HepG2 (cell line): Measurements from ENCODE around the gene ENTPD7. TPM values are rescaled to one million over a fixed set of nuclear protein-coding genes. Genes with fewer than 3 reads are reported as not detected.

Experiments
- ATF7-NPFF ChIP-seq: sonication (generic); formaldehyde crosslinking; IDR thresholded peaks from 2 replicates; pipeline ENCODE4 v1.8.1; 2023; ENCODE audit warnings: mild to moderate bottlenecking, low read depth, missing genetic modification reagents, moderate library complexity
- CEBPG ChIP-seq: IDR thresholded peaks from 2 replicates; pipeline ENCODE4 v1.6.1; 2016
- FOXA1 ChIP-seq, 2 experiments: fragments of 450-650 bp in 1 of 2; sonication (generic) in 1 of 2; formaldehyde crosslinking in 1 of 2; IDR thresholded peaks; 2 replicates each; pipeline versions ENCODE4 v1.4.0 to v1.6.1; 2016 to 2020; ENCODE audit warnings: missing genetic modification reagents in 1 of 2
- GABPB1 ChIP-seq: IDR thresholded peaks from 2 replicates; pipeline ENCODE4 v1.6.1; 2016; ENCODE audit warnings: mild to moderate bottlenecking, missing genetic modification reagents, moderate library complexity, missing compliant biosample characterization
- GTF2F1 ChIP-seq: fragments of 150-350 bp; IDR thresholded peaks from 2 replicates; pipeline ENCODE4 v1.6.1; 2014; ENCODE audit warnings: low read length
- HCFC1 ChIP-seq: fragments of 150-350 bp; IDR thresholded peaks from 2 replicates; pipeline ENCODE4 v1.6.1; 2014; ENCODE audit warnings: low read depth, low read length
- MBNL3 ChIP-seq: fragments of 250-450 bp; sonication (Bioruptor Pico); conservative IDR thresholded peaks from 2 replicates; pipeline ENCODE4 v1.8.0; 2022; ENCODE audit warnings: mild to moderate bottlenecking, inconsistent platforms
- MTF1 ChIP-seq: sonication (generic); formaldehyde crosslinking; IDR thresholded peaks from 2 replicates; pipeline ENCODE4 v1.5.0; 2020; ENCODE audit warnings: missing genetic modification reagents
- NR1H2 ChIP-seq: sonication (generic); formaldehyde crosslinking; IDR thresholded peaks from 2 replicates; pipeline ENCODE4 v1.8.1; 2022; ENCODE audit warnings: low read depth, missing genetic modification reagents, borderline replicate concordance
- PHF21A ChIP-seq: sonication (generic); formaldehyde crosslinking; IDR thresholded peaks from 2 replicates; pipeline ENCODE4 v1.5.0; 2020; ENCODE audit warnings: mild to moderate bottlenecking, missing genetic modification reagents
- POLR2G ChIP-seq: fragments of 200-400 bp; formaldehyde crosslinking; IDR thresholded peaks from 2 replicates; pipeline ENCODE4 v1.6.1; 2018; ENCODE audit warnings: mild to moderate bottlenecking, low read depth, low read length, moderate library complexity
- SALL1 ChIP-seq: sonication (generic); formaldehyde crosslinking; IDR thresholded peaks from 2 replicates; pipeline ENCODE4 v1.8.0; 2022; ENCODE audit warnings: mild to moderate bottlenecking, missing genetic modification reagents
- SOX6 ChIP-seq, 2 experiments: fragments of 450-650 bp in 1 of 2; sonication (generic) in 1 of 2; formaldehyde crosslinking in 1 of 2; IDR thresholded peaks; 2 replicates each; pipeline versions ENCODE4 v1.4.0 to v1.6.1; 2017 to 2020; ENCODE audit warnings: antibody characterized with exemption in 1 of 2, mild to moderate bottlenecking in 1 of 2, missing genetic modification reagents in 1 of 2
- ZBTB1 ChIP-seq: sonication (generic); formaldehyde crosslinking; IDR thresholded peaks from 2 replicates; pipeline ENCODE4 v1.4.0; 2020; ENCODE audit warnings: missing genetic modification reagents, borderline replicate concordance
- ZBTB46 ChIP-seq: sonication (generic); formaldehyde crosslinking; IDR thresholded peaks from 2 replicates; pipeline ENCODE4 v1.4.0; 2020; ENCODE audit warnings: mild to moderate bottlenecking, missing genetic modification reagents, borderline replicate concordance
- ZC3H4 ChIP-seq: sonication (generic); formaldehyde crosslinking; IDR thresholded peaks from 2 replicates; pipeline ENCODE4 v1.4.0; 2020; ENCODE audit warnings: missing genetic modification reagents, borderline replicate concordance
- ZFY ChIP-seq: sonication (generic); formaldehyde crosslinking; IDR thresholded peaks from 2 replicates; pipeline ENCODE4 v1.4.0; 2020; ENCODE audit warnings: missing genetic modification reagents
- ZNF205 ChIP-seq: IDR thresholded peaks from 2 replicates; pipeline ENCODE4 v1.6.1; 2018; ENCODE audit warnings: missing biosample characterization, missing genetic modification reagents
- ZNF207 ChIP-seq: fragments of 450-650 bp; IDR thresholded peaks from 2 replicates; pipeline ENCODE4 v1.6.1; 2016; ENCODE audit warnings: antibody characterized with exemption, borderline replicate concordance
- ZNF460 ChIP-seq: sonication (generic); formaldehyde crosslinking; IDR thresholded peaks from 2 replicates; pipeline ENCODE4 v1.5.1; 2020; ENCODE audit warnings: missing genetic modification reagents, mild to moderate bottlenecking, borderline replicate concordance
- ZNF562 ChIP-seq: sonication (generic); formaldehyde crosslinking; IDR thresholded peaks from 2 replicates; pipeline ENCODE4 v1.8.0; 2022; ENCODE audit warnings: missing genetic modification reagents, borderline replicate concordance
- ZNF83 ChIP-seq: sonication (generic); formaldehyde crosslinking; IDR thresholded peaks from 2 replicates; pipeline ENCODE4 v1.4.0; 2020; ENCODE audit warnings: missing genetic modification reagents, mild to moderate bottlenecking, borderline replicate concordance
- ZSCAN12 ChIP-seq: sonication (generic); formaldehyde crosslinking; IDR thresholded peaks from 2 replicates; pipeline ENCODE4 v1.9.0; 2021; ENCODE audit warnings: mild to moderate bottlenecking, missing genetic modification reagents
- ZSCAN21 ChIP-seq: sonication (generic); formaldehyde crosslinking; IDR thresholded peaks from 2 replicates; pipeline ENCODE4 v1.8.0; 2022; ENCODE audit warnings: mild to moderate bottlenecking, missing genetic modification reagents, moderate library complexity, borderline replicate concordance
- polyA plus RNA-seq, 8 experiments: library from polyadenylated mRNA; depleted of rRNA in 3 of 8; stranded (reverse) in 7 of 8; unstranded in 1 of 8; fragments of >200 nt; fragmentation: Illumina TruSeq in 4 of 8; extraction: Trizol in 4 of 8; gene quantifications; 2 replicates each; pipeline versions ENCODE4 v1.2.1 to v1.2.3, GENCODE V29; 2011 to 2016; ENCODE audit warnings: low read depth in 4 of 8, missing spikeins in 1 of 8, mixed read lengths in 1 of 8; ENCODE audit not compliant: insufficient read depth in 1 of 8
- total RNA-seq, 5 experiments: library from RNA; depleted of rRNA; stranded (reverse); fragments of >200 nt; fragmentation: Illumina TruSeq; extraction: Trizol; gene quantifications; 2 replicates each; pipeline ENCODE4 v1.2.3, GENCODE V29; 2016; ENCODE audit warnings: low read depth in 1 of 5
- TF ChIP-seq, protein P1 (sequence below), 2 experiments: IDR thresholded peaks; 2 replicates each; pipeline ENCODE4 v1.6.1; 2011 to 2012; ENCODE audit warnings: low read length in 2 of 2, borderline replicate concordance in 1 of 2, low read depth in 1 of 2, mild to moderate bottlenecking in 1 of 2, moderate library complexity in 1 of 2

The ENTPD7 gene
- total and polyA plus RNA-seq, 2 of the 13 experiments (the other 11 are each of a cell fraction or from before 2014, with no cell fraction given): 7.6 to 36.5 TPM

DNA sequence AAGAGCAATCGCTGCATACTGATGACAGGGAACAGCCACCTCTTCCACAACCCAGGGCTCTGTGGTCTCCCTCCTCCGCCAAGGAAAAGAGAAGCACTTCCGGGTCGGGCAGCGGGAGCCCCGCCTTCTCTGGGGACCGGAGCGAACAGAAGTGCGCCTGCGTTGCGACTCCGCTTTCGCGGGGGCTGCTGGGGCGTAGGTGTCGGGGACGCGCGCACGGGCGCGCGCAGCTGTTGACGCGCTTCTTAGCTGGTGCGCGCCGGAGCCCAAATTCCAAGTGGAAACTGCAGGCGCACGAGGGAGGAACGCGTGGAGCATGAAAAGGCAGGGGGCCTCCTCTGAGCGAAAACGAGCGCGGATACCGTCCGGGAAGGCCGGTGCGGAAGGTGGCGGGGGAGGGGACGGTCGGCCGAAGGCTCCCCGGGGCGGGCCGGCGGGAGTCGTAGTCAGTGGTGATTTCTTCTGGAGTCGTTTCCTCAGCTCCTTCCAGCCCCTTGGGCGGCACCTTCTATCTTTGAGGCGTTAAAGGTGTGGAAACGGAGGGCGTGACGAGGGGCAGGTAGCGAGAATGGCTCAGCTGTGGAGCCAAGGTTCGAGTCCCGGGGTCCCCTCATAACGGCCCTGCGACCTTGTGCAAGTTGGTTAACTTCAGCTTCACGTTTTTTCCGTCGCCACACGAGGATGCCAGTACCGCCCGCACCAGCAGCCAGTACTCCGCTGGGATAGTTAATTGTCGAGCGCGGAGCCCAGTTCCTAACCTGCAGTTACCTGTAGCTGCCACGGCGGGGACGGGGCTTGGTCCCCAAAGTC, 72.9 kb downstream of the ENTPD7 start, which contains the start of the genes COX15 and CUTC (continued):
- TF ChIP-seq SALL1 (CRISPR knock-in tag): peak; percentile 82
- peak; percentile 96 for TF ChIP-seq POLR2G
- no peak for TF ChIP-seq SOX6 (IDR thresholded peaks at IDR 0.05)
- TF ChIP-seq SOX6 (CRISPR knock-in tag; IDR thresholded peaks at IDR 0.05): peak; percentile 61; the same call in 1 of the 2 replicates
- TF ChIP-seq, protein P1, sequence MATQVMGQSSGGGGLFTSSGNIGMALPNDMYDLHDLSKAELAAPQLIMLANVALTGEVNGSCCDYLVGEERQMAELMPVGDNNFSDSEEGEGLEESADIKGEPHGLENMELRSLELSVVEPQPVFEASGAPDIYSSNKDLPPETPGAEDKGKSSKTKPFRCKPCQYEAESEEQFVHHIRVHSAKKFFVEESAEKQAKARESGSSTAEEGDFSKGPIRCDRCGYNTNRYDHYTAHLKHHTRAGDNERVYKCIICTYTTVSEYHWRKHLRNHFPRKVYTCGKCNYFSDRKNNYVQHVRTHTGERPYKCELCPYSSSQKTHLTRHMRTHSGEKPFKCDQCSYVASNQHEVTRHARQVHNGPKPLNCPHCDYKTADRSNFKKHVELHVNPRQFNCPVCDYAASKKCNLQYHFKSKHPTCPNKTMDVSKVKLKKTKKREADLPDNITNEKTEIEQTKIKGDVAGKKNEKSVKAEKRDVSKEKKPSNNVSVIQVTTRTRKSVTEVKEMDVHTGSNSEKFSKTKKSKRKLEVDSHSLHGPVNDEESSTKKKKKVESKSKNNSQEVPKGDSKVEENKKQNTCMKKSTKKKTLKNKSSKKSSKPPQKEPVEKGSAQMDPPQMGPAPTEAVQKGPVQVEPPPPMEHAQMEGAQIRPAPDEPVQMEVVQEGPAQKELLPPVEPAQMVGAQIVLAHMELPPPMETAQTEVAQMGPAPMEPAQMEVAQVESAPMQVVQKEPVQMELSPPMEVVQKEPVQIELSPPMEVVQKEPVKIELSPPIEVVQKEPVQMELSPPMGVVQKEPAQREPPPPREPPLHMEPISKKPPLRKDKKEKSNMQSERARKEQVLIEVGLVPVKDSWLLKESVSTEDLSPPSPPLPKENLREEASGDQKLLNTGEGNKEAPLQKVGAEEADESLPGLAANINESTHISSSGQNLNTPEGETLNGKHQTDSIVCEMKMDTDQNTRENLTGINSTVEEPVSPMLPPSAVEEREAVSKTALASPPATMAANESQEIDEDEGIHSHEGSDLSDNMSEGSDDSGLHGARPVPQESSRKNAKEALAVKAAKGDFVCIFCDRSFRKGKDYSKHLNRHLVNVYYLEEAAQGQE (IDR thresholded peaks at IDR 0.05; ENCODE audit: borderline replicate concordance in 1 of 2, low read depth in 1 of 2, low read length in 2 of 2): no peak
- 0 out of 2 replicates have a peak, but pooled peaks have one; percentile 40 for TF ChIP-seq PHF21A (CRISPR knock-in tag)
- TF ChIP-seq MBNL3 (CRISPR knock-in tag): no peak
- TF ChIP-seq MTF1 (CRISPR knock-in tag): no peak
- no peak for TF ChIP-seq FOXA1 (IDR thresholded peaks at IDR 0.05)
- TF ChIP-seq FOXA1 (CRISPR knock-in tag; IDR thresholded peaks at IDR 0.05): no peak
- peak; percentile 76; the same call in 1 of the 2 replicates for TF ChIP-seq ZBTB46 (CRISPR knock-in tag)
- peak; percentile 79; the same call in 1 of the 2 replicates for TF ChIP-seq ZC3H4 (CRISPR knock-in tag)
- peak; percentile 56; the same call in 1 of the 2 replicates for TF ChIP-seq ATF7-NPFF (CRISPR knock-in tag)
- peak; percentile 69 for TF ChIP-seq ZFY (CRISPR knock-in tag)
- no peak for TF ChIP-seq ZNF460 (CRISPR knock-in tag)
- TF ChIP-seq ZSCAN12 (CRISPR knock-in tag): no peak; the same call in 1 of the 2 replicates
- TF ChIP-seq CEBPG (CRISPR knock-in tag): 0 out of 2 replicates have a peak, but pooled peaks have one; percentile 28
- no peak for TF ChIP-seq ZNF562
- peak; percentile 20 for TF ChIP-seq ZNF205 (CRISPR knock-in tag)
- TF ChIP-seq NR1H2 (CRISPR knock-in tag): peak; percentile 59; the same call in 1 of the 2 replicates
- peak; percentile 98 for TF ChIP-seq GABPB1 (CRISPR knock-in tag)
- no peak for TF ChIP-seq ZBTB1
- peak; percentile 41; the same call in 1 of the 2 replicates for TF ChIP-seq HCFC1
- no peak for TF ChIP-seq ZNF83 (CRISPR knock-in tag)
- TF ChIP-seq ZSCAN21 (CRISPR knock-in tag): peak; percentile 23; the same call in 1 of the 2 replicates
- TF ChIP-seq ZNF207: no peak
- TF ChIP-seq GTF2F1: no peak
